Mononuclear cell (primary cell): ENCODE measurements around the gene CDHR4. TPM values are rescaled to one million over a fixed set of nuclear protein-coding genes. Genes with fewer than 3 reads are reported as not detected.

Source experiments
- H3K27me3 ChIP-seq: 2 replicates; pipeline ENCODE4 v1.6.0; 2011; ENCODE audit warnings: low read length, control low read depth; ENCODE audit not compliant: insufficient read depth
- H3K4me1 ChIP-seq: 2 replicates; pipeline ENCODE4 v1.5.1; 2011; ENCODE audit warnings: mild to moderate bottlenecking, low read length, control low read depth; ENCODE audit not compliant: insufficient read depth
- H3K4me3 ChIP-seq: 2 replicates; pipeline ENCODE4 v1.5.1; 2011; ENCODE audit warnings: mild to moderate bottlenecking, low read length, moderate library complexity
- H3K9me3 ChIP-seq: 2 replicates; pipeline ENCODE4 v1.5.1; 2011; ENCODE audit warnings: low read depth, mild to moderate bottlenecking, control low read depth, low read length
- total RNA-seq: library from RNA; depleted of rRNA; stranded (reverse); fragments of >200 nt; gene quantifications from one replicate; pipeline ENCODE4 v1.2.3, GENCODE V29; 2012

Gene CDHR4
- total RNA-seq, 1 donor, result not detected

DNA sequence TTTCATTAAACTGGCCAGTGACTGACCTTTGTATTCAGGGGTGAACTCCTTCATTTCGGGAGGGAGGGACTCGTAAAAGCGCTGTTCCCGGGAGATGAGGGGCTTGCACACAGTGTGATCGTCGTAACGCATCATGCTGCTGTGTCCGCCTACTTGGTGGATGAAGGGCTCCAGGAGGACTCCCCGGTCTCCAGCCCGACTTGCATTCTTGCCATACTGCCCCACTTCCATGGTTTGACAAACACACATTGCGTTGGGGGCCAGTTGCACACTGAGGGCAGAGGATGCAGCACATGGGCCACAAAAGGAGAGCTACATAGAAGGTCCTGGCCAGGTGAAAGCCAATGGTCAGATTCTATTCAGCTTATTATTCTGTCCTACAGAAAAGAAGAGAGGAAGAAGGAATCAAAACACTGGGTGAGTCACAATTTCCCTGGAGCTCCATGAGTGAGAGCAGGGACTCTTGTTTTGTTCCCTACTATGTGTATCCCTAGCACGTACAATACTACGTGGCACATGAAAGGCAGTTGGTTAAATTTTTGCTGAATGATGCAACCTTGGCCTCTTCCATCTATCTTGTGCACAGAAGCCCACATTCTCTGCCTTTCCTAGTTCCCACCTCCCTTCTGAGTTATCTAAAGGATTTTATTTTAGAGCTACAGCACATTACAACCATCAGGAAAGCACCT is 51.7 kb downstream of the CDHR4 start:
- Histone ChIP-seq H3K27me3 (no peaks in the 10 kb centered on the region), H3K4me1 (no peaks in the 10 kb centered on the region), H3K9me3 (no peaks in the 10 kb centered on the region), H3K4me3 (no peak overlapping the region)

- Histone ChIP-seq H3K9me3 (no peaks in the 10 kb centered on the region), H3K27me3 (no peaks in the 10 kb centered on the region), H3K4me1 (no peaks in the 10 kb centered on the region), H3K4me3 (no peak overlapping the region)
Observed at GRCh38 chr3:49745986-49746385, 53.7 kb downstream of the CDHR4 start.

Other genes with a start within 250 kb of the CDHR4 start
- under 0.01 TPM for gene BSN, start 245.4 kb downstream of the CDHR4 start, total RNA-seq
- gene APEH, start 125.5 kb downstream of the CDHR4 start, total RNA-seq, result 30.7 TPM
- 2.1 TPM for gene MST1, start 110.4 kb downstream of the CDHR4 start, total RNA-seq
- 6.2 TPM for gene RNF123, start 110.3 kb downstream of the CDHR4 start, total RNA-seq
- 3.8 TPM for gene AMIGO3, start 80.2 kb downstream of the CDHR4 start, total RNA-seq
- 13.3 TPM for gene GMPPB, start 75.9 kb downstream of the CDHR4 start, total RNA-seq
- gene IP6K1, start 13.3 kb downstream of the CDHR4 start, total RNA-seq, result 31.7 TPM
- 1.5 TPM for gene INKA1, start 3.4 kb upstream of the CDHR4 start, total RNA-seq
- gene UBA7, start 14.1 kb upstream of the CDHR4 start, total RNA-seq, result 57.9 TPM
- 3.3 TPM for gene TRAIP, start 56.7 kb upstream of the CDHR4 start, total RNA-seq
- not detected for gene CAMKV, start 70.0 kb upstream of the CDHR4 start, total RNA-seq
- 0.10 TPM for gene MST1R, start 104.0 kb upstream of the CDHR4 start, total RNA-seq
- 0.73 TPM for gene MON1A, start 129.9 kb upstream of the CDHR4 start, total RNA-seq
- 59.0 TPM for gene RBM6, start 140.3 kb upstream of the CDHR4 start, total RNA-seq